ENCODE results near the gene KCTD1.

DNA sequence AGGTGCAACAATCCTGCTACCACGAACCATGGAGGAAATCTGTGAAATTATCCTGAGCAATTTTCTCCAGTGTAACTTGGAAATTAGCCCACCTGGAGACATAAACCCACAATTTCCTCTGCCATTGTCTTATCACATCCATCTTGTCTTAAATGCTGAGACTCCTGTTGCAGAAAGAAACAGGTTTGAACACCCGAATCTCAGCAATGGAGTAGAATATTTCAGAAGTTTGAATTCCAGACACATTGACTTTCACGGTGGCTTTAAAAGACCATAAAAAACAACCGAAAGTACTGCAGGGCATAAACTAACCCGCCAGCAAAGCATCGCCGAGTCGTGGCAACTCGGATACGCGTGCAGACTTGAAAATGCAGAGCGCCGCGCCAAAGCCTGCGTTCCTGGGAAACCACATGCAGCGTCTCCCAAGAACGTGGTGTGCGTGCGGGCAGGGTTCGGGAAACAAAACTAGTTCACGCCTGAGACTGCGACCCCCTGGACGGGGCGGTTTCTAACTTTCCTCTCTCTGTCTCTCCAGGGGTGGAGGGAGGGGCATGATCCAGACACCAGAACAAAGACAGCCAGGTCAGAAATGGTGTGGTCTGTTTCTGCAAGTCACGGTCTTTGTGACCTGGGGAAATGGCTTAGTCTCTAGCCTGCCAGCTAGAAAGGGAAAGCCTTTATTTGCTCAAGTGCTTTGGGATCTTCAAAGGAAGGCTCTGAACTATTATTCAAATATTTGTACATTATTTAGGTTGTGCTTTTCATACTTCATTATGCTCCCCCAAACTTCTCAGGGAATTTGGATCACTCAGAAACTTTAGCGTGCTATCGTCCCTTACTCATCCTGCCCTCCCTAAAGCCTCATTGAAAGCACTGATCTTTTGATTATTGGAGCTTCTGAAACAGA is 26.9 kb upstream of the KCTD1 start:
- TF ChIP-seq, protein P1, sequence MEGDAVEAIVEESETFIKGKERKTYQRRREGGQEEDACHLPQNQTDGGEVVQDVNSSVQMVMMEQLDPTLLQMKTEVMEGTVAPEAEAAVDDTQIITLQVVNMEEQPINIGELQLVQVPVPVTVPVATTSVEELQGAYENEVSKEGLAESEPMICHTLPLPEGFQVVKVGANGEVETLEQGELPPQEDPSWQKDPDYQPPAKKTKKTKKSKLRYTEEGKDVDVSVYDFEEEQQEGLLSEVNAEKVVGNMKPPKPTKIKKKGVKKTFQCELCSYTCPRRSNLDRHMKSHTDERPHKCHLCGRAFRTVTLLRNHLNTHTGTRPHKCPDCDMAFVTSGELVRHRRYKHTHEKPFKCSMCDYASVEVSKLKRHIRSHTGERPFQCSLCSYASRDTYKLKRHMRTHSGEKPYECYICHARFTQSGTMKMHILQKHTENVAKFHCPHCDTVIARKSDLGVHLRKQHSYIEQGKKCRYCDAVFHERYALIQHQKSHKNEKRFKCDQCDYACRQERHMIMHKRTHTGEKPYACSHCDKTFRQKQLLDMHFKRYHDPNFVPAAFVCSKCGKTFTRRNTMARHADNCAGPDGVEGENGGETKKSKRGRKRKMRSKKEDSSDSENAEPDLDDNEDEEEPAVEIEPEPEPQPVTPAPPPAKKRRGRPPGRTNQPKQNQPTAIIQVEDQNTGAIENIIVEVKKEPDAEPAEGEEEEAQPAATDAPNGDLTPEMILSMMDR (IDR thresholded peaks at IDR 0.05; ENCODE audit: borderline replicate concordance, extremely low read depth, low read length, poor library complexity, severe bottlenecking): no peak
- no peak for TF ChIP-seq EZH2 (IDR thresholded peaks at IDR 0.05; ENCODE audit: borderline replicate concordance, low read depth, low read length, severe bottlenecking)

All from DND-41 (cell line).